BE2C (cell line): ENCODE data around the gene DUOXA2.

Source experiments
- DNase-seq: peaks from one replicate; pipeline ENCODE4 v3.0.0-alpha.2; 2020
- H3K27me3 ChIP-seq: fragments of 250-450 bp; sonication (Bioruptor Pico); 2 replicates; pipeline ENCODE4 v1.5.1; 2020; ENCODE audit warnings: mild to moderate bottlenecking
- H3K36me3 ChIP-seq: fragments of 250-450 bp; sonication (Bioruptor Pico); 2 replicates; pipeline ENCODE4 v1.5.1; 2020; ENCODE audit warnings: mild to moderate bottlenecking
- H3K4me1 ChIP-seq: fragments of 250-450 bp; sonication (Bioruptor Pico); 2 replicates; pipeline ENCODE4 v1.5.1; 2020
- H3K4me3 ChIP-seq: 2 replicates; pipeline ENCODE4 v1.5.1; 2011; ENCODE audit warnings: low read depth, low read length
- H3K9me3 ChIP-seq: fragments of 250-450 bp; sonication (Bioruptor Pico); 2 replicates; pipeline ENCODE4 v1.5.1; 2020
- TF ChIP-seq, protein P1 (sequence below): IDR thresholded peaks from 2 replicates; pipeline ENCODE4 v1.5.1; 2012; ENCODE audit warnings: mild to moderate bottlenecking, low read depth, low read length

Gene DUOXA2

DNA sequence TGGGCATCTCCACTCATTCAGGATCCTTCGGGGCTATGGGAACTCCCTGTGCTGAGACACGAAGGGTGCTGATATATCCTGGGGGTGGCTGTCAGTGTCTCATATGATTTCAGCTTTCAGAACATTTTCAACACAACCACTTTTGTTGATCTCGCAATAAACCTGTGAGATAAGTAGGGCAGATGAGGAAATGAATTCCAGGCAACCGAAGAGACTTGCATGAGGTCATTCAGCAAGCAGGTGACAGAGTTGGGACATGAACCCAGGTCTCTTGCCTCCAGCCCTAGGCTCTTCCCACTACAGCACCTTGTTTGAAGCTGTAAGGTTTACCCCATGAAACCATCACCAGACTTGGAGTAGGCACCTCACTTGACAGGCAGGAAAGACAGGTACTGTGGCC lies 32.3 kb downstream of the DUOXA2 start:
- no peak for DNase-seq
- H3K4me1 ChIP-seq, result peaks cover 31% of the 10 kb centered on the region
- H3K4me3 ChIP-seq, result no peak overlapping the region
- no peaks in the 10 kb centered on the region for H3K36me3 ChIP-seq
- no peaks in the 10 kb centered on the region for H3K27me3 ChIP-seq
- H3K9me3 ChIP-seq, result no peaks in the 10 kb centered on the region
- TF ChIP-seq, protein P1, sequence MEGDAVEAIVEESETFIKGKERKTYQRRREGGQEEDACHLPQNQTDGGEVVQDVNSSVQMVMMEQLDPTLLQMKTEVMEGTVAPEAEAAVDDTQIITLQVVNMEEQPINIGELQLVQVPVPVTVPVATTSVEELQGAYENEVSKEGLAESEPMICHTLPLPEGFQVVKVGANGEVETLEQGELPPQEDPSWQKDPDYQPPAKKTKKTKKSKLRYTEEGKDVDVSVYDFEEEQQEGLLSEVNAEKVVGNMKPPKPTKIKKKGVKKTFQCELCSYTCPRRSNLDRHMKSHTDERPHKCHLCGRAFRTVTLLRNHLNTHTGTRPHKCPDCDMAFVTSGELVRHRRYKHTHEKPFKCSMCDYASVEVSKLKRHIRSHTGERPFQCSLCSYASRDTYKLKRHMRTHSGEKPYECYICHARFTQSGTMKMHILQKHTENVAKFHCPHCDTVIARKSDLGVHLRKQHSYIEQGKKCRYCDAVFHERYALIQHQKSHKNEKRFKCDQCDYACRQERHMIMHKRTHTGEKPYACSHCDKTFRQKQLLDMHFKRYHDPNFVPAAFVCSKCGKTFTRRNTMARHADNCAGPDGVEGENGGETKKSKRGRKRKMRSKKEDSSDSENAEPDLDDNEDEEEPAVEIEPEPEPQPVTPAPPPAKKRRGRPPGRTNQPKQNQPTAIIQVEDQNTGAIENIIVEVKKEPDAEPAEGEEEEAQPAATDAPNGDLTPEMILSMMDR, result no peak

DNA sequence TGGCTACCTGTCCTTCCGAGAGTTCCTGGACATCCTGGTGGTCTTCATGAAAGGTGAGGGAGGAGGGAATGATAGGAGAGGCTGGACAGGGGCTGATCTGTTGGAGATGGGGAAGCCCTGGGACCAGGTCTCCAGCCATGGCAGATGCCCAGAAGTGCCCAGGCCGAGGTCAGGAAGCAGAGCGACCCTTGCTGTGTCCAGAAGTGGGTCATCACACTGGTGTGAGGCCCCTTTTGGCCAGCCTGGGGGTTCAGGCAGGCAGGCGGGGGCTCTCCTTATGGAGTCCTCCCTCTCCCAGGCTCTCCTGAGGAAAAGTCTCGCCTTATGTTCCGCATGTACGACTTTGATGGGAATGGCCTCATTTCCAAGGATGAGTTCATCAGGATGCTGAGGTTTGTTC lies 33.5 kb downstream of the DUOXA2 start:
- Histone ChIP-seq H3K36me3 (no peaks in the 10 kb centered on the region), H3K9me3 (no peaks in the 10 kb centered on the region), H3K4me1 (peaks cover 34% of the 10 kb centered on the region), H3K4me3 (no peak overlapping the region), H3K27me3 (no peaks in the 10 kb centered on the region)
- TF ChIP-seq, protein P1, result no peak
- DNase-seq, result no peak

DNA sequence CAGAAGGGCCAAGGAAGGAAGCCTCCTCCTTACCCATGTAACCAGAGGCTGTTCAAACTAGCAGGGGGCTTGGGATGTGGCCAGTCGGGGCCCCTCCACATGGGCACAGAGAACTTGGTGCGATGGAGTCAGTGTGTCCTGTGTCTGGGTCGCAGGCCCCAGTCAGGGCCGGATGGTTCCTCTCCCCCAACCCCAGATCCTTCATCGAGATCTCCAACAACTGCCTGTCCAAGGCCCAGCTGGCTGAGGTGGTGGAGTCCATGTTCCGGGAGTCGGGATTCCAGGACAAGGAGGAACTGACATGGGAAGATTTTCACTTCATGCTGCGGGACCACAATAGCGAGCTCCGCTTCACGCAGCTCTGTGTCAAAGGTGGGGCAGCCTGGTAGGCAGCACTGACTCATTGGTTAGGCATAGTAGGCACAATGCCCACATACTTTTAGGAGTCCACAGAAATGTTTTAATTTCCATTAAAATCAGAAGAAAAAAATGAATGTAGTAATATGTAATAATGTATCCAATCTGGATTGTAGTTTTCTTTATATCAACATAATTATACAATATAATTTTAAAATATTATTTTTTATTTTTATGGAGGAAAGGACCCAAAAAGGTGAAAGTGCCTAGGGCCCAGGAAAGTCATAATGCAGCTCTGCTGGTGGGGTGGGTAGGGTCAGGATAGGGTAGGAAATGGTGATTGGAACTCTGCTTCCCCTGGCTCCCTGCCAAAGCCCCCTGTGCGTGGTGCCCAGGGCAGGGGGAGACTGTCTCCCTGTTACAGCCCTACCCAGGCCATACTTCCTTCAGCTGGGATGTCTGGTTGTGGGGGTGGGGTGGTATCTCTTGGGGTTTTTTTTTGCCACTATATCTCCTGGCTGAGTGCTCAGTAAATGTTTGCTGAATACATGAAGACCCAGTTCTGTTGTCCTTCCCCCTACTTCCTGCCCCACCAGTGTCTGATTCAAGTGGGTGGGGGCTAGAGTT lies 34.2 kb downstream of the DUOXA2 start:
- Histone ChIP-seq H3K4me3 (no peak overlapping the region), H3K27me3 (no peaks in the 10 kb centered on the region), H3K9me3 (no peaks in the 10 kb centered on the region), H3K36me3 (no peaks in the 10 kb centered on the region), H3K4me1 (peaks cover 34% of the 10 kb centered on the region)
- TF ChIP-seq, protein P1, result no peak
- peak; percentile 77 for DNase-seq

DNA sequence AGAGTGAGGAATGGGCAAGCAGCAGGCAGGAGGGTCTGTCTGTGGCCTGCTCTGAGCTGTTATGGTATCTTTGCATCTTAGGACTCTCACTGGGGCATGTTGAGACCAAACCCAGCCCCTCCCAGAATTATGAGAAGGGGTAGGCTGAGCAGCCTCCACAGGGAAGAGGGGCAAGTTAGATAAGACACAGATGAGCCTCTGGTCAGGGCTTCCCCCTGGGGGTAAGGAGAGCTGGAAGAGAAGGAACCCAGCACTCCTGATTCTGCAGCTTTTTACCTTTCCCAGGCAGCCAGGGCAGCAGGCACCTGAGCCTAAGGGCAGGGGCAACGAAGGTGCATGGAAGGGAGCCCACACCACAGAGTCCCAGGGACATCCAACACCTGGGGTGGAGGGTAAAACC lies 34.9 kb downstream of the DUOXA2 start:
- H3K27me3 ChIP-seq, result no peaks in the 10 kb centered on the region
- H3K36me3 ChIP-seq, result no peaks in the 10 kb centered on the region
- no peak overlapping the region for H3K4me3 ChIP-seq
- peaks cover 34% of the 10 kb centered on the region for H3K4me1 ChIP-seq
- TF ChIP-seq, protein P1, result no peak
- H3K9me3 ChIP-seq, result no peaks in the 10 kb centered on the region
- peak; percentile 74 for DNase-seq

DNA sequence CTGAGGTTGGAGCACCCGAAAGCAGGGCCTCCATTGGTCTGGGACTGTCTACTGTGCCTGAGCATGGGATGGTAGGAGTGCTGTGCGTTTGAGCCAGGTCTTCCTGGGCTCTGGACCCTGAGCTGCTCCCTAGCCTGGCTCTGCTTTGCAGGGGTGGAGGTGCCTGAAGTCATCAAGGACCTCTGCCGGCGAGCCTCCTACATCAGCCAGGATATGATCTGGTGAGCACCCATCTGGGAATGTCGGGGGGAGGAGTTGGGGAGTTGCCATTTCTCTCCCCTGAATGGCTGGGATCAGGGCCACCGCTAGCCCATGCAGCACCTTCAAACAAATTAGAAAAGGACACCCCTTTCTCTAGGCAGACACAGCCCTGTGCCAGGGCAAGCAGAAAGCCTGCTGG lies 36.4 kb downstream of the DUOXA2 start:
- no peaks in the 10 kb centered on the region for H3K36me3 ChIP-seq
- peaks cover 35% of the 10 kb centered on the region for H3K4me1 ChIP-seq
- DNase-seq, result no peak
- no peaks in the 10 kb centered on the region for H3K9me3 ChIP-seq
- no peak overlapping the region for H3K4me3 ChIP-seq
- TF ChIP-seq, protein P1, result no peak
- no peaks in the 10 kb centered on the region for H3K27me3 ChIP-seq

DNA sequence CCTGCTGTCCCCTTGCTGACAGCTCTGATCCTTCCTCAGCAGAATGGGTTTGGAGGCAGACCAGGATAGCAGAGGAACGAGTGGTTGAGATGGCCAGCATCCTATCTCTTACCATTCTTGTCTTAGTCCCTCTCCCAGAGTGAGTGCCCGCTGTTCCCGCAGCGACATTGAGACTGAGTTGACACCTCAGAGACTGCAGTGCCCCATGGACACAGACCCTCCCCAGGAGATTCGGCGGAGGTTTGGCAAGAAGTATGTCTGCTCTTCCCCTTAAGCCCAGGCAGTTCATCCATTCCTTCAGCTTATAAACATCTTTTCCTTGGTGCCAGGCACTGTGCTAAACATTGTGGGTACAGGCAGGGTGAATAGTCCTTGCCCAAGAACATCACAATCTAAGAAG lies 36.9 kb downstream of the DUOXA2 start:
- H3K4me3 ChIP-seq, result no peak overlapping the region
- no peaks in the 10 kb centered on the region for H3K27me3 ChIP-seq
- TF ChIP-seq, protein P1, result no peak
- H3K9me3 ChIP-seq, result no peaks in the 10 kb centered on the region
- DNase-seq, result no peak
- H3K36me3 ChIP-seq, result no peaks in the 10 kb centered on the region
- peaks cover 39% of the 10 kb centered on the region for H3K4me1 ChIP-seq
